ENCODE results near the gene SNRNP200.

The SNRNP200 gene

GRCh38 chr2:96305091-96305978 is at the start of gene SNRNP200:
Gene SNRNP200 (minus strand): TSS chr2:96305546. CDS start chr2:96305437, 109 bp downstream.
- peak; percentile 60 for DNase-seq

GRCh38 chr2:96354492-96354891 is 49.1 kb upstream of the SNRNP200 start:
- DNase-seq = no peak

- DNase-seq = no peak
Observed at GRCh38 chr2:96353606-96354101, 48.3 kb upstream of the SNRNP200 start.

- DNase-seq = peak; percentile 87
Observed at GRCh38 chr2:96353032-96353561, 47.8 kb upstream of the SNRNP200 start.

- no peak for DNase-seq
Observed at GRCh38 chr2:96347395-96347794, 42.0 kb upstream of the SNRNP200 start.

- DNase-seq = no peak
Observed at GRCh38 chr2:96345868-96346462, 40.6 kb upstream of the SNRNP200 start.

GRCh38 chr2:96345438-96345837 is 40.1 kb upstream of the SNRNP200 start:
- DNase-seq = no peak

GRCh38 chr2:96344011-96344410 is 38.7 kb upstream of the SNRNP200 start:
- no peak for DNase-seq

GRCh38 chr2:96342085-96342484 is 36.7 kb upstream of the SNRNP200 start:
- DNase-seq = no peak

- DNase-seq = no peak
Observed at GRCh38 chr2:96341641-96342040, 36.3 kb upstream of the SNRNP200 start.

GRCh38 chr2:96340493-96341414 is 35.4 kb upstream of the SNRNP200 start:
- DNase-seq = no peak

- DNase-seq = no peak
Observed at GRCh38 chr2:96336873-96337272, 31.5 kb upstream of the SNRNP200 start.

- no peak for DNase-seq
Observed at GRCh38 chr2:96336104-96336775, 30.9 kb upstream of the SNRNP200 start.

- no peak for DNase-seq
Observed at GRCh38 chr2:96333708-96334107, 28.4 kb upstream of the SNRNP200 start.

- peak; percentile 27 for DNase-seq
Observed at GRCh38 chr2:96330407-96330806, 25.1 kb upstream of the SNRNP200 start.

GRCh38 chr2:96329874-96330273 is 24.5 kb upstream of the SNRNP200 start:
- no peak for DNase-seq

GRCh38 chr2:96329456-96329855 is 24.1 kb upstream of the SNRNP200 start:
- DNase-seq = peak; percentile 64

GRCh38 chr2:96326990-96327820 is 21.9 kb upstream of the SNRNP200 start:
- no peak for DNase-seq

GRCh38 chr2:96326564-96326963 is 21.2 kb upstream of the SNRNP200 start:
- DNase-seq = no peak

GRCh38 chr2:96325884-96326255 is 20.5 kb upstream of the SNRNP200 start:
- no peak for DNase-seq

Measured in NCI-H2029 treated with DMSO at 0.1 percent for 48 hours (cell line).